Esophagus muscularis mucosa (tissue), 4 donors: Measurements from ENCODE around the gene EIF2B5. TPM values are rescaled to one million over a fixed set of nuclear protein-coding genes. Genes with fewer than 3 reads are reported as not detected.

Source experiments
- DNase-seq: peaks from one replicate; pipeline ENCODE4 v3.0.0-alpha.2; 2017; ENCODE audit errors: extremely low spot score
- H3K27ac ChIP-seq, 4 donors: fragments of 200-600 bp; sonication (generic); replicated peaks in 1 of 4; 1 replicate in 3 of 4; 2 replicates in 1 of 4; pipeline ENCODE4 v1.5.1; 2016 to 2019; ENCODE audit warnings: mild to moderate bottlenecking in 1 of 4
- H3K27me3 ChIP-seq, 4 donors: fragments of 200-600 bp; sonication (generic); one replicate each; pipeline versions ENCODE4 v1.5.1 to v1.6.0; 2016 to 2019
- H3K36me3 ChIP-seq, 4 donors: fragments of 200-600 bp; sonication (generic); one replicate each; pipeline ENCODE4 v1.5.1; 2016 to 2019
- H3K4me1 ChIP-seq, 4 donors: fragments of 200-600 bp; sonication (generic); one replicate each; pipeline ENCODE4 v1.5.1; 2016 to 2019
- H3K4me3 ChIP-seq, 4 donors: fragments of 200-600 bp; sonication (generic); 1 replicate in 2 of 4; 2 replicates in 2 of 4; pipeline ENCODE4 v1.5.1; 2016 to 2019; ENCODE audit warnings: mild to moderate bottlenecking in 4 of 4, moderate library complexity in 1 of 4
- H3K9me3 ChIP-seq, 4 donors: fragments of 200-600 bp; sonication (generic); 1 replicate in 3 of 4; 2 replicates in 1 of 4; pipeline ENCODE4 v1.5.1; 2016 to 2019
- EP300 ChIP-seq: sonication (generic); formaldehyde crosslinking; IDR thresholded peaks from one replicate; pipeline ENCODE4 v1.6.1; 2017; ENCODE audit warnings: antibody characterized with exemption
- POLR2A ChIP-seq: fragments of 450-650 bp; IDR thresholded peaks from one replicate; pipeline ENCODE4 v1.6.1; 2017; ENCODE audit warnings: antibody characterized with exemption, moderate library complexity, mild to moderate bottlenecking, low read depth
- POLR2AphosphoS5 ChIP-seq, 2 donors: sonication (generic); formaldehyde crosslinking; IDR thresholded peaks; one replicate each; pipeline ENCODE4 v1.6.1; 2017; ENCODE audit warnings: antibody characterized with exemption in 2 of 2
- WGBS: methylation state at CpG from one replicate; pipeline ENCODE4 v1.1.5; 2018; 5-methylcytosine and 5-hydroxymethylcytosine counted together
- intact Hi-C: fragments of 100-400 bp; cut with DNase I; formaldehyde crosslinking; loops from one replicate; pipeline ENCODE4 v1.15.1; 2023
- total RNA-seq, 4 donors: library from RNA; depleted of rRNA; stranded (reverse); fragments of >200 nt; gene quantifications; one replicate each; pipeline versions ENCODE4 v1.1.0 to v1.2.1, GENCODE V29; 2016
- TF ChIP-seq, protein P1 (sequence below), 3 experiments: fragments of 200-600 bp in 2 of 3; fragments of 450-650 bp in 1 of 3; sonication (generic) in 2 of 3; IDR thresholded peaks; one replicate each; pipeline ENCODE4 v1.5.1; 2017 to 2019; ENCODE audit warnings: antibody characterized with exemption in 3 of 3, mild to moderate bottlenecking in 2 of 3, moderate library complexity in 1 of 3

Gene EIF2B5
- total RNA-seq, 4 donors from 2014 or later, result 29.3 to 39.5 (median 33.8) TPM

GRCh38 chr3:184185461-184186183 lies 50.5 kb downstream of the EIF2B5 start:
- intact Hi-C loops, result loop anchor here (5.0 kb wide), 4 partner anchors 38 to 112 kb away; partner anchors contain the start of genes ALG3, EEF1AKMT4 and PSMD2
- peaks cover 57 to 75% (median 71%) of the 10 kb centered on the region in 4 donors for H3K36me3 ChIP-seq
- H3K27me3 ChIP-seq, result no peaks in the 10 kb centered on the region
- peak in 1 of 2 donors; percentile 96 for TF ChIP-seq POLR2AphosphoS5 (IDR thresholded peaks at IDR 0.05)
- TF ChIP-seq, protein P1, sequence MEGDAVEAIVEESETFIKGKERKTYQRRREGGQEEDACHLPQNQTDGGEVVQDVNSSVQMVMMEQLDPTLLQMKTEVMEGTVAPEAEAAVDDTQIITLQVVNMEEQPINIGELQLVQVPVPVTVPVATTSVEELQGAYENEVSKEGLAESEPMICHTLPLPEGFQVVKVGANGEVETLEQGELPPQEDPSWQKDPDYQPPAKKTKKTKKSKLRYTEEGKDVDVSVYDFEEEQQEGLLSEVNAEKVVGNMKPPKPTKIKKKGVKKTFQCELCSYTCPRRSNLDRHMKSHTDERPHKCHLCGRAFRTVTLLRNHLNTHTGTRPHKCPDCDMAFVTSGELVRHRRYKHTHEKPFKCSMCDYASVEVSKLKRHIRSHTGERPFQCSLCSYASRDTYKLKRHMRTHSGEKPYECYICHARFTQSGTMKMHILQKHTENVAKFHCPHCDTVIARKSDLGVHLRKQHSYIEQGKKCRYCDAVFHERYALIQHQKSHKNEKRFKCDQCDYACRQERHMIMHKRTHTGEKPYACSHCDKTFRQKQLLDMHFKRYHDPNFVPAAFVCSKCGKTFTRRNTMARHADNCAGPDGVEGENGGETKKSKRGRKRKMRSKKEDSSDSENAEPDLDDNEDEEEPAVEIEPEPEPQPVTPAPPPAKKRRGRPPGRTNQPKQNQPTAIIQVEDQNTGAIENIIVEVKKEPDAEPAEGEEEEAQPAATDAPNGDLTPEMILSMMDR (IDR thresholded peaks at IDR 0.05), result no peak
- no peak for TF ChIP-seq EP300
- TF ChIP-seq POLR2A, result no peak
- DNase-seq, result peak; percentile 100
- peak overlapping the region; percentile 82 to 88 (median 86) for H3K27ac ChIP-seq
- H3K4me1 ChIP-seq, result peaks cover 32 to 38% (median 36%) of the 10 kb centered on the region in 4 donors
- H3K4me3 ChIP-seq, result peak overlapping the region; percentile 77 to 90 (median 84)
- 12% methylated on average over 15 of the region's 55 CpGs for WGBS
- H3K9me3 ChIP-seq, result no peaks in the 10 kb centered on the region

DNA sequence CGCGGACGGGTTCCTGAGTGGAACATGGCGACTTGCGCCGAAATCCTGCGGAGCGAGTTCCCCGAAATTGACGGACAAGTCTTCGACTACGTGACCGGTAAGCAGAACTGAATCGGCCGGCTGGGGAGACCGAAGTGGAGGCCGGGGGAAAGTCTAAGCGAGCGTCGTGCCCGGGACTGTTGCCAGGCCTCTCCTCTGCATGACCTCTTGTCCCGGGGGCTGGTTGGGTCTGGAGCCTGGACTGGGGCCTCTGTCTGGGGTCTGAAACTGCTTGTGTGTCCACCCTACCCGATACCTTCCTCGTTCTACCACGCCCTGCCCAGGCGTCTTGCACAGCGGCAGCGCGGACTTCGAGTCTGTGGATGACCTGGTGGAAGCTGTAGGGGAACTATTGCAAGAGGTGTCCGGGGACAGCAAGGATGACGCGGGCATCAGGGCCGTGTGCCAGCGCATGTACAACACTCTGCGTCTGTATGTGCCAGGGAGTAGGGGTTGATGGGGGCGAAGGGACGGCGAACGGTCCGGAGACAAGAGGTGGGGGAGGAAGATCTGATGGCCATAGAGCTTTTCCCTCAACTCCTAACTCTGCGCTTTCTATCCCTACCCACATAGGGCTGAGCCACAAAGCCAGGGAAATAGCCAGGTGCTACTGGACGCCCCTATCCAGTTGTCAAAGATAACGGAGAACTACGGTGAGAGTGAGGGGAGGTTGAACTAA lies 51.2 kb downstream of the EIF2B5 start, which contains the start of gene ABCF3:
TSS of gene ABCF3 (plus strand) at position 16 of the 718 bp plus-strand sequence. CDS start at position 25, 9 bp downstream.
- DNase-seq, result no peak
- H3K9me3 ChIP-seq, result no peaks in the 10 kb centered on the region
- peaks cover 32 to 38% (median 36%) of the 10 kb centered on the region in 4 donors for H3K4me1 ChIP-seq
- peak within 1 kb of the TSS; percentile 82 to 88 (median 86) for H3K27ac ChIP-seq
- WGBS, result 1% methylated on average over 17 of the region's 45 CpGs
- intact Hi-C loops, result loop anchor here (5.0 kb wide), 4 partner anchors 39 to 111 kb away; partner anchors contain the start of genes ALG3, EEF1AKMT4 and PSMD2
- H3K4me3 ChIP-seq, result peak within 1 kb of the TSS; percentile 77 to 90 (median 84)
- H3K36me3 ChIP-seq, result peaks cover 57 to 75% (median 71%) of the 10 kb centered on the region in 4 donors
- H3K27me3 ChIP-seq, result no peaks in the 10 kb centered on the region
- TF ChIP-seq, protein P1 (IDR thresholded peaks at IDR 0.05), result no peak
- TF ChIP-seq POLR2AphosphoS5 (IDR thresholded peaks at IDR 0.05), result peak; percentile 68 to 95
- peak; percentile 87 for TF ChIP-seq POLR2A

DNA sequence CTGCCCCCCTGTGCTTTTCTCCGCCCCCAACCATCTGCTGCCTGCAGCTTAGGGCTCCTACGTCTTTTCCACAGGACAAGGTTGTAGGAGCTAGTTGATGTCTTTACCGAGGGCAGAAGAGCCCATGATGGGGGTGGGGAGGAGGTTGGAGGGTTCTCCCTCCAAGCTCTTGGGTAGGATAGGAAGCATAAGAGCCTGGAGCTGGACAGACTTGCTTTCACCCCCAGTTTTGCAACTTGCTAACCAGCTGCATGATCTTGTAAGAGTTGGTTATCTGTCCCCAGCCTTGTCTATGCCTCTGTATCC lies 51.7 kb downstream of the EIF2B5 start:
- WGBS, result 0% methylated on average over 3 of the region's 3 CpGs
- Histone ChIP-seq H3K36me3 (peaks cover 53 to 75% (median 71%) of the 10 kb centered on the region in 4 donors), H3K4me3 (peak overlapping the region; percentile 77 to 90 (median 84)), H3K27ac (peak overlapping the region; percentile 82 to 88 (median 86)), H3K9me3 (no peaks in the 10 kb centered on the region), H3K27me3 (no peaks in the 10 kb centered on the region), H3K4me1 (peaks cover 32 to 38% (median 36%) of the 10 kb centered on the region in 4 donors)
- no peak for DNase-seq
- intact Hi-C loops, result loop anchor here (1.0 to 5.0 kb wide), 5 partner anchors 32 to 110 kb away; partner anchors contain the start of genes ALG3, DVL3, EEF1AKMT4 and PSMD2
- TF ChIP-seq EP300 (no peak), POLR2AphosphoS5 (IDR thresholded peaks at IDR 0.05) (no peak), POLR2A (no peak)
- TF ChIP-seq, protein P1 (IDR thresholded peaks at IDR 0.05), result no peak

DNA sequence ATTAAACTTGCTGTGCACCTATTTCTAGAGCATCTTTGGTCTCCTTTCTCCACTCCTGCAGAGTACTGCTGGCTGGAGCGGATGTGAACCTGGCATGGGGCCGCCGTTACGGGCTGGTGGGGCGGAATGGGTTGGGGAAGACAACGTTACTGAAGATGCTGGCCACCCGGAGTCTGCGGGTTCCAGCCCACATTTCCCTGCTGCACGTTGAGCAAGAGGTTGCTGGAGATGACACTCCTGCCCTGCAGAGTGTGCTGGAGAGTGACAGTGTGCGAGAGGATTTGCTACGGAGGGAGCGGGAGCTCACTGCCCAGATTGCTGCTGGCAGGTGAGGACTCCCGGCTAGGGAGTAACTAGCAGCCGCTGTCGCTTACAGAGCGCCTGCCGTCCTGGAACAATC lies 52.9 kb downstream of the EIF2B5 start:
- H3K9me3 ChIP-seq, result no peaks in the 10 kb centered on the region
- DNase-seq, result no peak
- H3K36me3 ChIP-seq, result peaks cover 51 to 75% (median 71%) of the 10 kb centered on the region in 4 donors
- no peak overlapping the region for H3K27ac ChIP-seq
- TF ChIP-seq, protein P1 (IDR thresholded peaks at IDR 0.05), result no peak
- TF ChIP-seq POLR2AphosphoS5 (IDR thresholded peaks at IDR 0.05) (no peak), EP300 (no peak), POLR2A (no peak)
- intact Hi-C loops, result loop anchor here (5.0 kb wide), 4 partner anchors 41 to 109 kb away; partner anchors contain the start of genes ALG3, EEF1AKMT4 and PSMD2
- 90% methylated on average over 12 of the region's 17 CpGs for WGBS
- no peaks in the 10 kb centered on the region for H3K27me3 ChIP-seq
- peaks cover 32 to 38% (median 36%) of the 10 kb centered on the region in 4 donors for H3K4me1 ChIP-seq
- H3K4me3 ChIP-seq, result no peak overlapping the region
